HG03095 (cell line): Measurements from ENCODE around the gene ACVR1B.

Experiments
- ATAC-seq: cut with Tn5 transposase; IDR thresholded peaks from one replicate; pipeline ENCODE4 v1.9.1; 2021; ENCODE audit warnings: moderate library complexity; ENCODE audit not compliant: unreplicated experiment

The ACVR1B gene

GRCh38 chr12:51942501-51943000 lies 8.9 kb upstream of the ACVR1B start:
- ATAC-seq: no peak

GRCh38 chr12:51943346-51943745 lies 8.2 kb upstream of the ACVR1B start:
- ATAC-seq: no peak

GRCh38 chr12:51944608-51945233 lies 6.8 kb upstream of the ACVR1B start:
- ATAC-seq: no peak

- ATAC-seq: no peak
Measured at GRCh38 chr12:51947246-51947996, 4.1 kb upstream of the ACVR1B start.

- ATAC-seq: no peak
Measured at GRCh38 chr12:51948066-51948465, 3.4 kb upstream of the ACVR1B start.

GRCh38 chr12:51949342-51950030 lies 2.0 kb upstream of the ACVR1B start:
- no peak for ATAC-seq

GRCh38 chr12:51950682-51951198 lies 759 bp upstream of the ACVR1B start:
- ATAC-seq: no peak

GRCh38 chr12:51951843-51952722 lies 584 bp downstream of the ACVR1B start:
- no peak for ATAC-seq

- ATAC-seq: no peak
Measured at GRCh38 chr12:51953089-51953488, 1.6 kb downstream of the ACVR1B start.

GRCh38 chr12:51953864-51954263 lies 2.4 kb downstream of the ACVR1B start:
- no peak for ATAC-seq

- ATAC-seq: no peak
Measured at GRCh38 chr12:51954561-51955361, 3.3 kb downstream of the ACVR1B start.

GRCh38 chr12:51955702-51956101 lies 4.2 kb downstream of the ACVR1B start:
- ATAC-seq: no peak

GRCh38 chr12:51958542-51958941 lies 7.0 kb downstream of the ACVR1B start:
- ATAC-seq: no peak

- no peak for ATAC-seq
Measured at GRCh38 chr12:51959211-51959610, 7.7 kb downstream of the ACVR1B start.

- no peak for ATAC-seq
Measured at GRCh38 chr12:51959921-51960320, 8.4 kb downstream of the ACVR1B start.

- ATAC-seq: no peak
Measured at GRCh38 chr12:51960488-51960887, 9.0 kb downstream of the ACVR1B start.

- no peak for ATAC-seq
Measured at GRCh38 chr12:51960890-51961289, 9.4 kb downstream of the ACVR1B start.

GRCh38 chr12:51961834-51962233 lies 10.3 kb downstream of the ACVR1B start:
- no peak for ATAC-seq

- no peak for ATAC-seq
Measured at GRCh38 chr12:51962737-51963136, 11.2 kb downstream of the ACVR1B start.

- no peak for ATAC-seq
Measured at GRCh38 chr12:51963477-51963876, 12.0 kb downstream of the ACVR1B start.
